CD14-positive monocyte (primary cell): ENCODE results near the gene HPS5. TPM values are rescaled to one million over a fixed set of nuclear protein-coding genes. Genes with fewer than 3 reads are reported as not detected.

Experiments
- DNase-seq, 3 donors: peaks; one replicate each; pipeline ENCODE4 v3.0.0-alpha.2; 2011 to 2022
- H2AFZ ChIP-seq: 2 replicates; pipeline ENCODE4 v1.6.0; 2012; ENCODE audit warnings: mild to moderate bottlenecking, low read depth, low read length, inconsistent platforms; ENCODE audit not compliant: insufficient read depth, poor library complexity, severe bottlenecking
- H3K27ac ChIP-seq, 2 donors: 1 replicate in 1 of 2; 2 replicates in 1 of 2; pipeline ENCODE4 v1.5.1; 2012 to 2013; ENCODE audit warnings: low read length in 2 of 2, control low read depth in 1 of 2, inconsistent platforms in 1 of 2, low read depth in 1 of 2, mild to moderate bottlenecking in 1 of 2
- H3K27me3 ChIP-seq, 2 donors: one replicate each; pipeline versions ENCODE4 v1.6.0 to v1.6.1; 2011 to 2013; ENCODE audit warnings: low read length in 2 of 2; ENCODE audit not compliant: control insufficient read depth in 2 of 2, insufficient read depth in 2 of 2
- H3K36me3 ChIP-seq, 2 donors: replicated peaks in 1 of 2; 1 replicate in 1 of 2; 2 replicates in 1 of 2; pipeline versions ENCODE4 v1.5.1 to v1.6.1; 2012 to 2013; ENCODE audit warnings: low read length in 2 of 2, control low read depth in 1 of 2, inconsistent platforms in 1 of 2, mild to moderate bottlenecking in 1 of 2; ENCODE audit not compliant: insufficient read depth in 2 of 2, control insufficient read depth in 1 of 2
- H3K4me1 ChIP-seq, 2 donors: 1 replicate in 1 of 2; 2 replicates in 1 of 2; pipeline versions ENCODE4 v1.5.1 to v1.6.1; 2012 to 2013; ENCODE audit warnings: low read length in 2 of 2, control low read depth in 1 of 2, inconsistent platforms in 1 of 2, mild to moderate bottlenecking in 1 of 2, moderate library complexity in 1 of 2; ENCODE audit not compliant: insufficient read depth in 2 of 2, control insufficient read depth in 1 of 2
- H3K4me2 ChIP-seq: replicated peaks from 2 replicates; pipeline ENCODE3; 2012; ENCODE audit warnings: low read length, moderate library complexity, mild to moderate bottlenecking; ENCODE audit not compliant: poor library complexity, severe bottlenecking; ENCODE audit errors: extremely low read depth
- H3K4me3 ChIP-seq, 3 experiments: fragments of 200-600 bp in 1 of 3; sonication (generic) in 1 of 3; replicated peaks in 1 of 3; 1 replicate in 2 of 3; 2 replicates in 1 of 3; pipeline ENCODE4 v1.5.1; 2011 to 2013; ENCODE audit warnings: low read length in 3 of 3, mild to moderate bottlenecking in 3 of 3, control low read depth in 2 of 3, low read depth in 2 of 3, inconsistent platforms in 1 of 3, moderate library complexity in 1 of 3
- H3K79me2 ChIP-seq: 2 replicates; pipeline ENCODE4 v1.6.0; 2012; ENCODE audit warnings: mild to moderate bottlenecking, control low read depth, inconsistent platforms, low read length, moderate library complexity; ENCODE audit not compliant: insufficient read depth
- H3K9ac ChIP-seq: 2 replicates; pipeline ENCODE4 v1.6.0; 2017; ENCODE audit warnings: low read length, mild to moderate bottlenecking; ENCODE audit not compliant: insufficient read depth, poor library complexity, severe bottlenecking
- H3K9me3 ChIP-seq, 2 donors: replicated peaks in 1 of 2; 1 replicate in 1 of 2; 2 replicates in 1 of 2; pipeline versions ENCODE4 v1.5.1 to v1.6.1; 2012 to 2013; ENCODE audit warnings: low read length in 2 of 2, control low read depth in 1 of 2; ENCODE audit not compliant: control insufficient read depth in 1 of 2, insufficient read depth in 1 of 2
- H4K20me1 ChIP-seq: 2 replicates; pipeline ENCODE4 v1.6.0; 2012; ENCODE audit warnings: mild to moderate bottlenecking, low read length, control low read depth, moderate library complexity; ENCODE audit not compliant: insufficient read depth
- H3K27ac Mint-ChIP-seq, 7 donors: one replicate each; pipeline ENCODE4 v1.8.0; 2020; ENCODE audit warnings: mild to moderate bottlenecking in 7 of 7, mixed read lengths in 7 of 7, moderate library complexity in 6 of 7, inconsistent platforms in 2 of 7
- H3K27me3 Mint-ChIP-seq, 3 donors: one replicate each; pipeline ENCODE4 v1.8.0; 2021 to 2022; ENCODE audit warnings: low read depth in 3 of 3, mild to moderate bottlenecking in 3 of 3, mixed read lengths in 3 of 3, moderate library complexity in 3 of 3, inconsistent platforms in 1 of 3
- H3K36me3 Mint-ChIP-seq, 2 donors: one replicate each; pipeline ENCODE4 v1.8.0; 2020; ENCODE audit warnings: mixed read lengths in 2 of 2, inconsistent platforms in 1 of 2, mild to moderate bottlenecking in 1 of 2
- H3K4me1 Mint-ChIP-seq: one replicate; pipeline ENCODE4 v1.8.0; 2020; ENCODE audit warnings: mild to moderate bottlenecking, mixed read lengths
- H3K4me3 Mint-ChIP-seq, 2 donors: one replicate each; pipeline ENCODE4 v1.8.0; 2020; ENCODE audit warnings: mild to moderate bottlenecking in 2 of 2, mixed read lengths in 2 of 2, moderate library complexity in 1 of 2
- H3K9me3 Mint-ChIP-seq, 7 donors: one replicate each; pipeline ENCODE4 v1.8.0; 2020 to 2022; ENCODE audit warnings: mixed read lengths in 7 of 7, mild to moderate bottlenecking in 6 of 7, moderate library complexity in 6 of 7, inconsistent platforms in 2 of 7
- WGBS: methylation state at CpG from one replicate; pipeline ENCODE4 v1.1.5; 2013; ENCODE audit warnings: missing lambda C conversion rate; ENCODE audit not compliant: insufficient coverage; 5-methylcytosine and 5-hydroxymethylcytosine counted together
- intact Hi-C, 2 donors: fragments of 100-400 bp; cut with micrococcal nuclease; formaldehyde crosslinking; loops; one replicate each; pipeline versions ENCODE4 v1.15.0 to v1.15.1; 2023
- polyA plus RNA-seq, 3 donors: library from polyadenylated mRNA; depleted of rRNA in 1 of 3; unstranded in 2 of 3; stranded (reverse) in 1 of 3; fragments of 300-500 nt in 2 of 3; fragments of >200 nt in 1 of 3; fragmentation: Illumina TruSeq in 2 of 3; gene quantifications; 1 replicate in 2 of 3; 2 replicates in 1 of 3; pipeline ENCODE4 v1.2.3, GENCODE V29; 2012 to 2021
- TF ChIP-seq, protein P1 (sequence below): fragments of 200-600 bp; IDR thresholded peaks from one replicate; pipeline ENCODE4 v1.8.0; 2022; ENCODE audit warnings: antibody characterized with exemption, mild to moderate bottlenecking

Gene HPS5
- polyA plus RNA-seq, 3 donors: 11.4 to 17.7 (median 12.9) TPM

DNA sequence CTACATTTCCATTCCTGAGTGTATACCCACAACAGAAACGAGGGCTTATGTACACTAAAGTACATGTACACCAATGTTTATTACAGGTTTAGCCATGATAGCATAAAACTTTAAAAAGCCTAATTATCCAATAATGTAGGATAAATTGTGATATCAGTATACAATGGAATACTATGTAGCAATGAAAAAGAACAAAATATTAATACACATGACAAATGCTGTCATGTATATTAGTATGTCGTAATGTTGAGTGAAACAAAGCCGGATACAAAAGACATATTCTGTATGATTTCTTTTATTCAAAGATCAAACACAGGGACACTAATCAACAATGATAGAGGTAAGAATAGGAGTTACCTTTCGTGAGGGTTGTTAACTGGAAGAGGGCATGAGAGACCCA, 88.0 kb downstream of the HPS5 start:
- Mint-ChIP-seq H3K27me3 (peaks cover 16 to 29% (median 25%) of the 10 kb centered on the region in 3 donors), H3K27ac (no peak overlapping the region), H3K4me3 (no peak overlapping the region), H3K9me3 (no peaks in the 10 kb centered on the region), H3K4me1 (peaks cover 3% of the 10 kb centered on the region), H3K36me3 (no peaks in the 10 kb centered on the region)
- no peaks in the 10 kb centered on the region for H4K20me1 ChIP-seq
- H3K4me2 ChIP-seq: no peak overlapping the region
- no peak overlapping the region for H3K4me3 ChIP-seq
- no peak overlapping the region for H3K27ac ChIP-seq
- H3K4me1 ChIP-seq: no peaks in the 10 kb centered on the region
- H3K9ac ChIP-seq: no peak overlapping the region
- no peak overlapping the region for H2AFZ ChIP-seq
- no peak for DNase-seq
- TF ChIP-seq, protein P1, sequence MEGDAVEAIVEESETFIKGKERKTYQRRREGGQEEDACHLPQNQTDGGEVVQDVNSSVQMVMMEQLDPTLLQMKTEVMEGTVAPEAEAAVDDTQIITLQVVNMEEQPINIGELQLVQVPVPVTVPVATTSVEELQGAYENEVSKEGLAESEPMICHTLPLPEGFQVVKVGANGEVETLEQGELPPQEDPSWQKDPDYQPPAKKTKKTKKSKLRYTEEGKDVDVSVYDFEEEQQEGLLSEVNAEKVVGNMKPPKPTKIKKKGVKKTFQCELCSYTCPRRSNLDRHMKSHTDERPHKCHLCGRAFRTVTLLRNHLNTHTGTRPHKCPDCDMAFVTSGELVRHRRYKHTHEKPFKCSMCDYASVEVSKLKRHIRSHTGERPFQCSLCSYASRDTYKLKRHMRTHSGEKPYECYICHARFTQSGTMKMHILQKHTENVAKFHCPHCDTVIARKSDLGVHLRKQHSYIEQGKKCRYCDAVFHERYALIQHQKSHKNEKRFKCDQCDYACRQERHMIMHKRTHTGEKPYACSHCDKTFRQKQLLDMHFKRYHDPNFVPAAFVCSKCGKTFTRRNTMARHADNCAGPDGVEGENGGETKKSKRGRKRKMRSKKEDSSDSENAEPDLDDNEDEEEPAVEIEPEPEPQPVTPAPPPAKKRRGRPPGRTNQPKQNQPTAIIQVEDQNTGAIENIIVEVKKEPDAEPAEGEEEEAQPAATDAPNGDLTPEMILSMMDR: no peak
- no peaks in the 10 kb centered on the region for H3K79me2 ChIP-seq
- no peaks in the 10 kb centered on the region for H3K9me3 ChIP-seq
- no peaks in the 10 kb centered on the region for H3K36me3 ChIP-seq
- H3K27me3 ChIP-seq: peaks cover 6 to 14% of the 10 kb centered on the region in 2 donors
- intact Hi-C loops: no loop called here
- WGBS: no CpG with 5 or more reads among the region's 4 CpGs

DNA sequence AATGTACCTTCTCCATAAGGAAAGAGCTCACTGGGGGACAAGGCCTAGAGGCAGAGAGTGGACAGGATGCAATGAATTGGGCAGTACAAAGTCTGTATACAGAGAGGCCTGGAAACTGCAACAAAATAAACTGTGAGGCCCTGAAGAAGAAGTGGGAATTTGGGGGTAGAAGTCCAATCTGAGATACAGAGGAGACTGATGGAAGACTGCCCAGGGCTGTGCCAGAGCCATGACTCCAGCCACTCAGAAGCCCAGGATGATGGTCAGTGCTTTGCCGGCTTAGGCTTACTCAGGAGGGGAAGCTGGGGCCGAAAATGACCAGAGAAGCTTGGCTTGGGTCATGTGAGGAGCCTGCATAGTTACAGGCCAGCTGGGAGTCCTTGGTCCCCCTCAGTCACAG, 91.1 kb downstream of the HPS5 start:
- Mint-ChIP-seq H3K27ac (peak overlapping the region in 1 of 7 donors; percentile 58), H3K4me3 (no peak overlapping the region), H3K4me1 (peaks cover 3% of the 10 kb centered on the region), H3K9me3 (peaks cover 0 to 2% (median 0%) of the 10 kb centered on the region in 7 donors), H3K27me3 (peaks cover 8 to 10% (median 8%) of the 10 kb centered on the region in 3 donors), H3K36me3 (no peaks in the 10 kb centered on the region)
- Histone ChIP-seq H3K79me2 (no peaks in the 10 kb centered on the region), H4K20me1 (no peaks in the 10 kb centered on the region), H3K4me2 (no peak overlapping the region), H3K9me3 (no peaks in the 10 kb centered on the region), H2AFZ (no peak overlapping the region), H3K4me1 (no peaks in the 10 kb centered on the region), H3K9ac (no peak overlapping the region), H3K4me3 (no peak overlapping the region), H3K27me3 (peaks cover 6% of the 10 kb centered on the region in 2 donors), H3K36me3 (no peaks in the 10 kb centered on the region), H3K27ac (no peak overlapping the region)
- intact Hi-C loops: no loop called here
- TF ChIP-seq, protein P1: no peak
- WGBS: 93% methylated on average over 2 of the region's 2 CpGs
- DNase-seq: no peak
